Amniotic stem cell (primary cell): ENCODE data around the gene SCD5.

Source experiments
- DNase-seq: peaks from one replicate; lab custom pipeline; 2025; lab: John Stamatoyannopoulos, UW

SCD5 gene

GRCh38 chr4:82588771-82589270 lies 209.8 kb downstream of the SCD5 start:
- no peak for DNase-seq

GRCh38 chr4:82587826-82588540 lies 210.6 kb downstream of the SCD5 start:
- no peak for DNase-seq

- DNase-seq: no peak
Measured at GRCh38 chr4:82585690-82586435, 212.7 kb downstream of the SCD5 start.

GRCh38 chr4:82584931-82585330 lies 213.7 kb downstream of the SCD5 start:
- DNase-seq: no peak

GRCh38 chr4:82583897-82584587 lies 214.6 kb downstream of the SCD5 start:
- no peak for DNase-seq

GRCh38 chr4:82579932-82580331 lies 218.7 kb downstream of the SCD5 start:
- no peak for DNase-seq
